ENCODE results near the gene PDGFA.

DNA sequence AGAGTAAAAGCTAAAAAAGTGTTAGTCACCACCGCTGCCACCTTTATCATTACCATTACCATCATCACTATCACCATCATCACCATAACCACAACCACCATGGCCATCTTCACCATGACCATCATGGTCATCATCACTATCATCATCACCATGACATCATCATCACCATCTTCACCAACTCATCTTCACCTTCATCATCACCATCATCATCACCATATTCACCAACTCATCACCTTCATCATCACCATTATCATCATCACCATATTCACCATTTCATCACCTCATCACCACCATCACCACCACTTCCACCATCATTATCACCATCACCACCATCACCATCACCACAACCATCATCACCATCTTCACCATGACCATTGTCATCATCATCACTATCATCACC, 46.5 kb upstream of the PDGFA start:
- TF ChIP-seq POLR2A (IDR thresholded peaks at IDR 0.05) (no peak), CTCF (IDR thresholded peaks at IDR 0.05) (no peak)
